HepG2 (cell line): ENCODE data around the gene AHCYL1. TPM values are rescaled to one million over a fixed set of nuclear protein-coding genes. Genes with fewer than 3 reads are reported as not detected.

Experiments
- ATAC-seq: fragments of 200-7000 bp; cut with Tn5 transposase; 3 replicates; pipeline ENCODE4 v1.9.1; 2020; ENCODE audit warnings: mild to moderate bottlenecking, moderate library complexity
- BruUV-seq: library from RNA; stranded (reverse); fragments of 400-500 nt; replicated peaks from 2 replicates; lab custom pipeline; 2021; lab: Mats Ljungman, UMichigan
- CTCF ChIA-PET: fragments of 300-600 bp; formaldehyde crosslinking; extraction: SDS; loops from one replicate; lab custom pipeline; 2021; ENCODE audit warnings: low total read pairs, inconsistent platforms, low intra/inter-chr PET ratio; lab: Yijun Ruan, JAX
- POLR2A ChIA-PET: fragments of 350-600 bp; sonication (Branson Sonifier 250); formaldehyde crosslinking; loops from one replicate; lab custom pipeline; 2020; ENCODE audit warnings: antibody characterized with exemption, inconsistent platforms; lab: Yijun Ruan, JAX
- DNase-seq: peaks from one replicate; pipeline ENCODE4 v3.0.0-alpha.2; 2015; ENCODE audit warnings: low spot score
- FAIRE-seq: peaks from 3 replicates; lab custom pipeline; 2011; peaks lifted over from hg19 to GRCh38; lab: Jason Lieb, UNC
- H2AFZ ChIP-seq: one replicate; pipeline ENCODE4 v1.6.1; 2011; ENCODE audit warnings: low read length, inconsistent platforms
- H3K27ac ChIP-seq: fragments of 300-600 bp; 3 replicates; pipeline ENCODE4 v1.8.0; 2011; ENCODE audit warnings: mixed run types, mild to moderate bottlenecking, mixed read lengths, low read length, inconsistent platforms; ENCODE audit not compliant: insufficient read depth; ENCODE audit errors: extremely low read length
- H3K27me3 ChIP-seq, 2 experiments: fragments of 200-600 bp in 1 of 2; 2 replicates in 1 of 2; 3 replicates in 1 of 2; pipeline versions ENCODE4 v1.6.0 to v1.8.0; 2011; ENCODE audit warnings: low read length in 2 of 2, mild to moderate bottlenecking in 2 of 2, moderate library complexity in 2 of 2, inconsistent platforms in 1 of 2; ENCODE audit not compliant: insufficient read depth in 2 of 2, control insufficient read depth in 1 of 2
- H3K36me3 ChIP-seq, 2 experiments: fragments of 200-600 bp in 1 of 2; replicated peaks in 1 of 2; 2 replicates in 1 of 2; 3 replicates in 1 of 2; pipeline versions ENCODE4 v1.5.1 to v1.8.0; 2011; ENCODE audit warnings: low read length in 2 of 2, inconsistent platforms in 1 of 2; ENCODE audit not compliant: insufficient read depth in 2 of 2, control insufficient read depth in 1 of 2
- H3K4me1 ChIP-seq: 2 replicates; pipeline ENCODE4 v1.5.1; 2012; ENCODE audit warnings: low read length, inconsistent platforms; ENCODE audit not compliant: insufficient read depth
- H3K4me2 ChIP-seq: 2 replicates; pipeline ENCODE4 v1.6.0; 2011; ENCODE audit warnings: low read depth, low read length, inconsistent platforms
- H3K4me3 ChIP-seq, 3 experiments: fragments of 200-600 bp in 1 of 3; sonication (generic), shearing (Covaris generic) in 1 of 3; replicated peaks in 1 of 3; 2 replicates each; pipeline ENCODE4 v1.5.1; 2011 to 2016; ENCODE audit warnings: low read length in 3 of 3, inconsistent platforms in 2 of 3, low read depth in 2 of 3, mild to moderate bottlenecking in 2 of 3, control low read depth in 1 of 3, mixed read lengths in 1 of 3; ENCODE audit not compliant: insufficient read depth in 1 of 3
- H3K79me2 ChIP-seq: one replicate; pipeline ENCODE4 v1.6.1; 2011; ENCODE audit warnings: low read length, inconsistent platforms; ENCODE audit not compliant: insufficient read depth
- H3K9ac ChIP-seq: 2 replicates; pipeline ENCODE4 v1.6.0; 2011; ENCODE audit warnings: mild to moderate bottlenecking, low read depth, low read length, inconsistent platforms; ENCODE audit not compliant: insufficient read depth
- H3K9me3 ChIP-seq: 2 replicates; pipeline ENCODE4 v1.5.1; 2012; ENCODE audit warnings: mild to moderate bottlenecking, low read length
- H4K20me1 ChIP-seq: 2 replicates; pipeline ENCODE4 v1.6.0; 2011; ENCODE audit warnings: inconsistent platforms, mild to moderate bottlenecking, low read length, moderate library complexity; ENCODE audit not compliant: insufficient read depth
- CEBPZ ChIP-seq: IDR thresholded peaks from 2 replicates; pipeline ENCODE4 v1.6.1; 2012; ENCODE audit warnings: low read length, improper control_type of control experiment
- ELF1 ChIP-seq: sonication (generic); formaldehyde crosslinking; IDR thresholded peaks from 2 replicates; pipeline ENCODE4 v1.4.0; 2020; ENCODE audit warnings: missing genetic modification reagents
- EZH2 ChIP-seq: conservative IDR thresholded peaks from 2 replicates; pipeline ENCODE4 v1.6.1; 2012; ENCODE audit warnings: mild to moderate bottlenecking, low read depth, low read length, moderate library complexity
- MNT ChIP-seq: fragments of 450-650 bp; IDR thresholded peaks from 2 replicates; pipeline ENCODE4 v1.6.1; 2016
- POLR2AphosphoS5 ChIP-seq: IDR thresholded peaks from 2 replicates; pipeline ENCODE4 v1.6.1; 2012; ENCODE audit warnings: low read depth, low read length
- SIN3B ChIP-seq: fragments of 150-350 bp; IDR thresholded peaks from 2 replicates; pipeline ENCODE4 v1.6.1; 2014; ENCODE audit warnings: low read length
- SMAD3 ChIP-seq: sonication (generic); formaldehyde crosslinking; IDR thresholded peaks from 2 replicates; pipeline ENCODE4 v1.4.0; 2020; ENCODE audit warnings: missing genetic modification reagents
- TSC22D2 ChIP-seq: sonication (generic); formaldehyde crosslinking; IDR thresholded peaks from 2 replicates; pipeline ENCODE4 v1.5.1; 2020; ENCODE audit warnings: missing genetic modification reagents, mild to moderate bottlenecking, borderline replicate concordance
- ZBTB33 ChIP-seq: sonication (generic); formaldehyde crosslinking; IDR thresholded peaks from 2 replicates; pipeline ENCODE4 v1.4.0; 2020; ENCODE audit warnings: missing genetic modification reagents
- ZMYM4 ChIP-seq: sonication (generic); formaldehyde crosslinking; IDR thresholded peaks from 2 replicates; pipeline ENCODE4 v1.8.1; 2023; ENCODE audit warnings: mild to moderate bottlenecking, missing genetic modification reagents
- ZNF292 ChIP-seq: sonication (generic); formaldehyde crosslinking; IDR thresholded peaks from 2 replicates; pipeline ENCODE4 v1.8.1; 2022; ENCODE audit warnings: mild to moderate bottlenecking, low read depth, missing genetic modification reagents, borderline replicate concordance
- ZNF326 ChIP-seq: sonication (generic); formaldehyde crosslinking; IDR thresholded peaks from 2 replicates; pipeline ENCODE4 v1.4.0; 2020; ENCODE audit warnings: missing genetic modification reagents, borderline replicate concordance
- WGBS: methylation state at CpG from one replicate; pipeline ENCODE4 v1.1.6; 2017; ENCODE audit warnings: low lambda C conversion rate; 5-methylcytosine and 5-hydroxymethylcytosine counted together
- in situ Hi-C: cut with HindIII; loops from 2 replicates; pipeline ENCODE4 v1.10.0; 2017; ENCODE audit warnings: low pct_unique_long_range_greater_than_20kb; ENCODE audit not compliant: extremely low pct_ligation_motif_present
- intact Hi-C: fragments of 100-400 bp; cut with micrococcal nuclease; formaldehyde crosslinking; loops from one replicate; pipeline ENCODE4 v1.10.0; 2022; ENCODE audit not compliant: unreplicated experiment
- polyA plus RNA-seq, 8 experiments: library from polyadenylated mRNA; depleted of rRNA in 3 of 8; stranded (reverse) in 7 of 8; unstranded in 1 of 8; fragments of >200 nt; fragmentation: Illumina TruSeq in 4 of 8; extraction: Trizol in 4 of 8; gene quantifications; 2 replicates each; pipeline versions ENCODE4 v1.2.1 to v1.2.3, GENCODE V29; 2011 to 2016; ENCODE audit warnings: low read depth in 4 of 8, missing spikeins in 1 of 8, mixed read lengths in 1 of 8; ENCODE audit not compliant: insufficient read depth in 1 of 8
- total RNA-seq, 5 experiments: library from RNA; depleted of rRNA; stranded (reverse); fragments of >200 nt; fragmentation: Illumina TruSeq; extraction: Trizol; gene quantifications; 2 replicates each; pipeline ENCODE4 v1.2.3, GENCODE V29; 2016; ENCODE audit warnings: low read depth in 1 of 5
- TF ChIP-seq, protein P1 (sequence below): sonication (generic); formaldehyde crosslinking; IDR thresholded peaks from 2 replicates; pipeline ENCODE4 v1.4.0; 2020; ENCODE audit warnings: missing genetic modification reagents

The AHCYL1 gene
- total and polyA plus RNA-seq, 2 of the 13 experiments (the other 11 are each of a cell fraction or from before 2014, with no cell fraction given), result 40.9 to 76.3 TPM

GRCh38 chr1:109935451-109935900 is 49.1 kb upstream of the AHCYL1 start:
- Histone ChIP-seq H4K20me1 (no peaks in the 10 kb centered on the region), H3K36me3 (no peaks in the 10 kb centered on the region), H2AFZ (no peak overlapping the region), H3K27ac (peak overlapping the region; percentile 76), H3K4me1 (peaks cover 64% of the 10 kb centered on the region), H3K9me3 (peaks cover 14% of the 10 kb centered on the region), H3K4me2 (peak overlapping the region; percentile 67), H3K27me3 (no peaks in the 10 kb centered on the region), H3K79me2 (no peaks in the 10 kb centered on the region), H3K4me3 (peak overlapping the region; percentile 9 to 56 (median 10); a peak in 3 of 6 replicates), H3K9ac (peak overlapping the region; percentile 42; the same call in 1 of the 2 replicates)
- ChIA-PET CTCF (interaction anchor here (1.6 kb wide), 1 partner anchor 25 kb away, joined by 5 read pairs; no protein-coding TSS in a partner anchor), POLR2A (interaction anchor here (0.6 to 3.3 kb wide), 6 partner anchors 10 to 99 kb away, joined by 3 to 35 read pairs (median 4); partner anchors contain the start of genes AHCYL1 and STRIP1)
- peak; percentile 92 for FAIRE-seq
- in situ Hi-C loops (no loop called here), intact Hi-C loops (no loop called here)
- WGBS, result 0% methylated on average over 3 of the region's 4 CpGs
- BruUV-seq, result no TSS peak
- peak; percentile 65 for ATAC-seq
- peak; percentile 71 for DNase-seq
- TF ChIP-seq ZNF326 (no peak), POLR2AphosphoS5 (peak; percentile 71), ZBTB33 (CRISPR knock-in tag) (no peak), MNT (no peak), SMAD3 (CRISPR knock-in tag) (0 out of 2 replicates have a peak, but pooled peaks have one; percentile 41), CEBPZ (no peak), TSC22D2 (CRISPR knock-in tag) (0 out of 2 replicates have a peak, but pooled peaks have one; percentile 46), ZMYM4 (CRISPR knock-in tag) (peak; percentile 67), ELF1 (peak; percentile 59), ZNF292 (CRISPR knock-in tag) (peak; percentile 65; the same call in 1 of the 2 replicates), EZH2 (no peak), SIN3B (no peak)
- TF ChIP-seq, protein P1, sequence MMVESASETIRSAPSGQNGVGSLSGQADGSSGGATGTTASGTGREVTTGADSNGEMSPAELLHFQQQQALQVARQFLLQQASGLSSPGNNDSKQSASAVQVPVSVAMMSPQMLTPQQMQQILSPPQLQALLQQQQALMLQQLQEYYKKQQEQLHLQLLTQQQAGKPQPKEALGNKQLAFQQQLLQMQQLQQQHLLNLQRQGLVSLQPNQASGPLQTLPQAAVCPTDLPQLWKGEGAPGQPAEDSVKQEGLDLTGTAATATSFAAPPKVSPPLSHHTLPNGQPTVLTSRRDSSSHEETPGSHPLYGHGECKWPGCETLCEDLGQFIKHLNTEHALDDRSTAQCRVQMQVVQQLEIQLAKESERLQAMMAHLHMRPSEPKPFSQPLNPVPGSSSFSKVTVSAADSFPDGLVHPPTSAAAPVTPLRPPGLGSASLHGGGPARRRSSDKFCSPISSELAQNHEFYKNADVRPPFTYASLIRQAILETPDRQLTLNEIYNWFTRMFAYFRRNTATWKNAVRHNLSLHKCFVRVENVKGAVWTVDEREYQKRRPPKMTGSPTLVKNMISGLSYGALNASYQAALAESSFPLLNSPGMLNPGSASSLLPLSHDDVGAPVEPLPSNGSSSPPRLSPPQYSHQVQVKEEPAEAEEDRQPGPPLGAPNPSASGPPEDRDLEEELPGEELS (CRISPR knock-in tag), result peak; percentile 73
